PC-3 (cell line): ENCODE data around the gene REM1. TPM values are rescaled to one million over a fixed set of nuclear protein-coding genes. Genes with fewer than 3 reads are reported as not detected.

Experiments used
- ATAC-seq: fragments of 200-7000 bp; cut with Tn5 transposase; 2 replicates; pipeline ENCODE4 v1.9.1; 2020; ENCODE audit warnings: mild to moderate bottlenecking, moderate library complexity
- BruUV-seq: library from RNA; stranded (reverse); fragments of 400-500 nt; replicated peaks from 2 replicates; lab custom pipeline; 2021; lab: Mats Ljungman, UMichigan
- CTCF ChIA-PET: fragments of 300-600 bp; sonication (Branson Sonifier 250); formaldehyde crosslinking; loops from one replicate; lab custom pipeline; 2022; ENCODE audit warnings: antibody characterized with exemption; lab: Charles Lee
- POLR2A ChIA-PET: fragments of 300-600 bp; sonication (Branson Sonifier 250); formaldehyde crosslinking; loops from one replicate; lab custom pipeline; 2022; ENCODE audit warnings: antibody characterized with exemption; ENCODE audit not compliant: unreplicated experiment; lab: Charles Lee
- DNase-seq: peaks from one replicate; pipeline ENCODE4 v3.0.0-alpha.2; 2015
- H2AFZ ChIP-seq: fragments of 300-600 bp; sonication (generic); 2 replicates; pipeline ENCODE4 v1.6.0; 2016; ENCODE audit warnings: antibody characterized with exemption, low read length
- H3F3A ChIP-seq: fragments of 300-600 bp; sonication (generic); one replicate; pipeline ENCODE4 v1.6.0; 2017; ENCODE audit warnings: antibody characterized with exemption, low read length, control low read depth, mild to moderate bottlenecking; ENCODE audit not compliant: unreplicated experiment
- H3K27ac ChIP-seq: fragments of 300-600 bp; sonication (generic); 2 replicates; pipeline ENCODE4 v1.5.1; 2016; ENCODE audit warnings: mild to moderate bottlenecking, low read length
- H3K27me3 ChIP-seq: fragments of 300-600 bp; sonication (generic); 2 replicates; pipeline ENCODE4 v1.6.1; 2016; ENCODE audit warnings: low read length, mixed read lengths
- H3K36me3 ChIP-seq: fragments of 300-600 bp; sonication (generic); 2 replicates; pipeline ENCODE4 v1.6.1; 2016; ENCODE audit warnings: low read depth, mixed run types, low read length, mixed read lengths
- H3K4me1 ChIP-seq: fragments of 300-600 bp; sonication (generic); 2 replicates; pipeline ENCODE4 v1.5.1; 2016; ENCODE audit warnings: low read length; ENCODE audit not compliant: insufficient read depth
- H3K4me2 ChIP-seq: fragments of 300-600 bp; sonication (generic); 2 replicates; pipeline ENCODE4 v1.6.0; 2016; ENCODE audit warnings: low read length
- H3K4me3 ChIP-seq: fragments of 300-600 bp; sonication (generic); 2 replicates; pipeline ENCODE4 v1.5.1; 2016; ENCODE audit warnings: mild to moderate bottlenecking, low read length, mixed read lengths
- H3K79me2 ChIP-seq: fragments of 300-600 bp; sonication (generic); 2 replicates; pipeline ENCODE4 v1.6.1; 2017; ENCODE audit warnings: low read length, mixed read lengths
- H3K9ac ChIP-seq: fragments of 300-600 bp; sonication (generic); 2 replicates; pipeline ENCODE4 v1.6.0; 2016; ENCODE audit warnings: mild to moderate bottlenecking, low read length
- H3K9me2 ChIP-seq: fragments of 300-600 bp; sonication (generic); replicated peaks from 2 replicates; pipeline ENCODE4 v1.6.1; 2016; ENCODE audit warnings: mixed run types, low read length, mixed read lengths
- H3K9me3 ChIP-seq: fragments of 300-600 bp; sonication (generic); 2 replicates; pipeline ENCODE4 v1.6.1; 2016; ENCODE audit warnings: low read length, mixed read lengths
- H4K20me1 ChIP-seq: fragments of 300-600 bp; sonication (generic); 2 replicates; pipeline ENCODE4 v1.6.1; 2016; ENCODE audit warnings: low read length, mixed read lengths
- EZH2 ChIP-seq: fragments of 300-600 bp; sonication (generic); IDR thresholded peaks from one replicate; pipeline ENCODE4 v1.6.1; 2017; ENCODE audit warnings: antibody characterized with exemption, mild to moderate bottlenecking, low read length; ENCODE audit not compliant: unreplicated experiment
- EZH2phosphoT487 ChIP-seq: fragments of 300-600 bp; sonication (generic); IDR thresholded peaks from 2 replicates; pipeline ENCODE4 v1.6.1; 2018; ENCODE audit warnings: mild to moderate bottlenecking, antibody characterized with exemption, low read length, borderline replicate concordance
- intact Hi-C: fragments of 100-400 bp; cut with micrococcal nuclease; formaldehyde crosslinking; loops from 2 replicates; pipeline ENCODE4 v1.9.0; 2023
- total RNA-seq: library from RNA; depleted of rRNA; stranded (reverse); fragments of >200 nt; gene quantifications from 2 replicates; pipeline ENCODE4 v1.2.3, GENCODE V29; 2014
- TF ChIP-seq, protein P1 (sequence below): fragments of 300-600 bp; sonication (generic); conservative IDR thresholded peaks from 2 replicates; pipeline ENCODE4 v1.5.1; 2017; ENCODE audit warnings: antibody characterized with exemption, low read depth, mild to moderate bottlenecking, low read length

The REM1 gene
- total RNA-seq, 1 experiment from 2014 or later = not detected

DNA sequence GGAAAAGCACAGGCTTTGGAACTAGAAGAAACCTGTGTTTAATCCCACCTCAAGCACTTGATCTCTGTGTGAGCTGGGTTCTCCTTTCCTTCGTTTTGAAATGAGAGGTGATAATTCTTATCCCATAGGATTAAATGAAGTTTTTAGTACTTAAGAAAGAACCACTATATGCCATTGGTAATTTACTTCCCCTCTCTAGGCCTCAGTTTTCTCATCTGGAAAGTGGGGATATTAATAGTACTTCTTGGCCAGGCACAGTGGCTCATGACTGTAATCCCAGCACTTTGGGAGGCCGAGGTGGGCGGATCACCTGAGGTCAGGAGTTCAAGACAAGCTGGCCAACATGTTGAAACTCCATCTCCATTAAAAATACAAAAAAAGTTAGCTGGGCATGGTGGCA is 14.1 kb downstream of the REM1 start:
- no peaks in the 10 kb centered on the region for H3K79me2 ChIP-seq
- intact Hi-C loops = no loop called here
- no peak overlapping the region for H2AFZ ChIP-seq
- POLR2A ChIA-PET = no interaction called here
- H3K4me3 ChIP-seq = no peak overlapping the region
- H3K27ac ChIP-seq = no peak overlapping the region
- ATAC-seq (no peak), DNase-seq (no peak)
- CTCF ChIA-PET = no interaction called here
- no peaks in the 10 kb centered on the region for H3F3A ChIP-seq
- H4K20me1 ChIP-seq = no peaks in the 10 kb centered on the region
- TF ChIP-seq, protein P1, sequence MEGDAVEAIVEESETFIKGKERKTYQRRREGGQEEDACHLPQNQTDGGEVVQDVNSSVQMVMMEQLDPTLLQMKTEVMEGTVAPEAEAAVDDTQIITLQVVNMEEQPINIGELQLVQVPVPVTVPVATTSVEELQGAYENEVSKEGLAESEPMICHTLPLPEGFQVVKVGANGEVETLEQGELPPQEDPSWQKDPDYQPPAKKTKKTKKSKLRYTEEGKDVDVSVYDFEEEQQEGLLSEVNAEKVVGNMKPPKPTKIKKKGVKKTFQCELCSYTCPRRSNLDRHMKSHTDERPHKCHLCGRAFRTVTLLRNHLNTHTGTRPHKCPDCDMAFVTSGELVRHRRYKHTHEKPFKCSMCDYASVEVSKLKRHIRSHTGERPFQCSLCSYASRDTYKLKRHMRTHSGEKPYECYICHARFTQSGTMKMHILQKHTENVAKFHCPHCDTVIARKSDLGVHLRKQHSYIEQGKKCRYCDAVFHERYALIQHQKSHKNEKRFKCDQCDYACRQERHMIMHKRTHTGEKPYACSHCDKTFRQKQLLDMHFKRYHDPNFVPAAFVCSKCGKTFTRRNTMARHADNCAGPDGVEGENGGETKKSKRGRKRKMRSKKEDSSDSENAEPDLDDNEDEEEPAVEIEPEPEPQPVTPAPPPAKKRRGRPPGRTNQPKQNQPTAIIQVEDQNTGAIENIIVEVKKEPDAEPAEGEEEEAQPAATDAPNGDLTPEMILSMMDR = no peak
- TF ChIP-seq EZH2phosphoT487 = no peak
- no peak for TF ChIP-seq EZH2
- no peaks in the 10 kb centered on the region for H3K36me3 ChIP-seq
- no TSS peak for BruUV-seq
- no peak overlapping the region for H3K9ac ChIP-seq
- no peaks in the 10 kb centered on the region for H3K9me3 ChIP-seq
- peaks cover 67% of the 10 kb centered on the region for H3K27me3 ChIP-seq
- H3K4me2 ChIP-seq = no peak overlapping the region
- H3K9me2 ChIP-seq = no peaks in the 10 kb centered on the region
- no peaks in the 10 kb centered on the region for H3K4me1 ChIP-seq

DNA sequence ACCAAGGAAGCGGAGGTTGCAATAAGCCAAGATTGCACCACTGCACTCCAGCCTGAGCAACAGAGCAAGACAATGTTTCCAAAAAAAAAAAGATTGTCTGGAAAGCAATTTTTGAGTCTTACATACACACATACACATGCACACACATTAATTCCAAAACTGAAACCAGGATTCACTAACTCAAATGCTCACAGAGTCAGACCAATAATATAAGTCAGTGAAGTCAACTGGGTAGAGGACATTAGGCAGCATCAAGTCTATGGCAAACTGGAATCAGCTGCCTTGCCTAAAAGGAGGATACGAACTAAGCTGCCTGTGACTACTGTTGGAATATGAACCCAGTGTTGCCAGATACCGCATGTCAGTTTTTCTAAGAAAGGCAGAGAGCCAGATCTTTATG is 15.7 kb downstream of the REM1 start:
- Histone ChIP-seq H3K9ac (no peak overlapping the region), H3K4me1 (no peaks in the 10 kb centered on the region), H3K4me3 (no peak overlapping the region), H3K79me2 (no peaks in the 10 kb centered on the region), H3F3A (no peaks in the 10 kb centered on the region), H2AFZ (no peak overlapping the region), H3K27me3 (peaks cover 65% of the 10 kb centered on the region), H3K27ac (no peak overlapping the region), H3K9me3 (no peaks in the 10 kb centered on the region), H3K9me2 (no peaks in the 10 kb centered on the region), H3K4me2 (no peak overlapping the region), H3K36me3 (no peaks in the 10 kb centered on the region), H4K20me1 (no peaks in the 10 kb centered on the region)
- intact Hi-C loops = no loop called here
- ChIA-PET POLR2A (no interaction called here), CTCF (no interaction called here)
- BruUV-seq = no TSS peak
- no peak for TF ChIP-seq EZH2
- TF ChIP-seq, protein P1 = no peak
- TF ChIP-seq EZH2phosphoT487 = no peak
- ATAC-seq = no peak
- no peak for DNase-seq

DNA sequence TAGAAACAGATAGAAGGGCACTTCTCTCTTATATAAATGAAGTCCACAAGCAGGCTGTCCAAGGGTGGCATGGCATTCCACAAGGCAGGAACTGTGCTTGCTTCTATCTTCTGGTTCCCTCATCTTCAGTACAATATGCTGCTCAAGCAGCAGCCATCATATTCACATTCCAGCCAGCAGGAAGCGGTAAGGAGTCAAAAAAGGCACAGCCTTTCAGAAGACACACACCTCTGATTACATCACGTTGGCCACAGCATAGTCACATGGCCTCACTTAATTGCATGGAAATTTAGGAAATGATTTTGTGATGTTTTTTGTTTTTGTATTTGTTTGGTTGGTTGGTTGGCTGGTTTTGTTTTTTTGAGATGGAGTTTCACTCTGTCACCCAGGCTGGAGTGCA is 19.0 kb downstream of the REM1 start:
- H3F3A ChIP-seq = no peaks in the 10 kb centered on the region
- ATAC-seq (peak; percentile 57; the same call in 1 of the 2 replicates), DNase-seq (peak; percentile 72)
- ChIA-PET POLR2A (no interaction called here), CTCF (no interaction called here)
- no peak overlapping the region for H3K9ac ChIP-seq
- no TSS peak for BruUV-seq
- H4K20me1 ChIP-seq = no peaks in the 10 kb centered on the region
- H3K4me1 ChIP-seq = no peaks in the 10 kb centered on the region
- H3K79me2 ChIP-seq = no peaks in the 10 kb centered on the region
- H3K4me2 ChIP-seq = no peak overlapping the region
- H3K9me2 ChIP-seq = no peaks in the 10 kb centered on the region
- no peak overlapping the region for H3K27ac ChIP-seq
- H3K9me3 ChIP-seq = no peaks in the 10 kb centered on the region
- no peak overlapping the region for H3K4me3 ChIP-seq
- H3K36me3 ChIP-seq = no peaks in the 10 kb centered on the region
- intact Hi-C loops = no loop called here
- peaks cover 46% of the 10 kb centered on the region for H3K27me3 ChIP-seq
- TF ChIP-seq, protein P1 = peak; percentile 64
- TF ChIP-seq EZH2 (no peak), EZH2phosphoT487 (no peak)
- H2AFZ ChIP-seq = no peak overlapping the region
